WTC11 (cell line): Measurements from ENCODE around the gene MAGEA9B. TPM values are rescaled to one million over a fixed set of nuclear protein-coding genes. Genes with fewer than 3 reads are reported as not detected.

Experiments
- ATAC-seq: fragments of 200-7000 bp; cut with Tn5 transposase; 2 replicates; pipeline ENCODE4 v1.10.0; 2021; ENCODE audit warnings: mild to moderate bottlenecking, moderate library complexity
- CTCF ChIA-PET: fragments of 300-600 bp; sonication (Branson Sonifier 250); formaldehyde crosslinking; loops from one replicate; lab custom pipeline; 2021; ENCODE audit warnings: antibody characterized with exemption; lab: Charles Lee
- POLR2A ChIA-PET: fragments of 350-600 bp; sonication (Branson Sonifier 250); formaldehyde crosslinking; loops from one replicate; lab custom pipeline; 2021; ENCODE audit warnings: antibody characterized with exemption; lab: Charles Lee
- DNase-seq: peaks from one replicate; pipeline ENCODE4 v3.0.0; 2021; ENCODE audit warnings: low spot score
- H3K27ac Mint-ChIP-seq: 2 replicates; pipeline ENCODE4 v1.8.0; 2021; ENCODE audit warnings: mixed read lengths
- H3K27me3 Mint-ChIP-seq: 2 replicates; pipeline ENCODE4 v1.8.0; 2021; ENCODE audit warnings: low read depth, mild to moderate bottlenecking, moderate library complexity, mixed read lengths
- H3K36me3 Mint-ChIP-seq: 2 replicates; pipeline ENCODE4 v1.8.0; 2021; ENCODE audit warnings: mixed read lengths
- H3K4me1 Mint-ChIP-seq: 2 replicates; pipeline ENCODE4 v1.8.0; 2022; ENCODE audit warnings: mixed read lengths
- H3K4me3 Mint-ChIP-seq: 2 replicates; pipeline ENCODE4 v1.8.0; 2021; ENCODE audit warnings: mild to moderate bottlenecking, moderate library complexity, mixed read lengths
- H3K9me3 Mint-ChIP-seq: 2 replicates; pipeline ENCODE4 v1.8.0; 2021; ENCODE audit warnings: mixed read lengths
- CREM ChIP-seq: sonication (generic); formaldehyde crosslinking; IDR thresholded peaks from 2 replicates; pipeline ENCODE4 v1.8.1; 2022; ENCODE audit warnings: mild to moderate bottlenecking, missing genetic modification reagents, moderate library complexity
- ESRRA ChIP-seq: sonication (generic); formaldehyde crosslinking; IDR thresholded peaks from 2 replicates; pipeline ENCODE4 v1.8.1; 2022; ENCODE audit warnings: mild to moderate bottlenecking, missing genetic modification reagents, borderline replicate concordance
- GRHL2 ChIP-seq: fragments of 250-450 bp; sonication (Bioruptor Pico); IDR thresholded peaks from 2 replicates; pipeline ENCODE4 v1.8.0; 2022; ENCODE audit warnings: mild to moderate bottlenecking, moderate library complexity; ENCODE audit not compliant: insufficient replicate concordance, severe bottlenecking
- HMGA2 ChIP-seq: fragments of 250-450 bp; sonication (Bioruptor Pico); IDR thresholded peaks from 2 replicates; pipeline ENCODE4 v1.4.0; 2021; ENCODE audit warnings: mild to moderate bottlenecking, moderate library complexity
- IRF2 ChIP-seq: sonication (generic); formaldehyde crosslinking; IDR thresholded peaks from 2 replicates; pipeline ENCODE4 v1.8.0; 2022; ENCODE audit warnings: low read depth, missing genetic modification reagents, borderline replicate concordance
- NR1H2 ChIP-seq: sonication (generic); formaldehyde crosslinking; IDR thresholded peaks from 2 replicates; pipeline ENCODE4 v1.9.0; 2021; ENCODE audit warnings: mild to moderate bottlenecking, moderate library complexity, missing genetic modification reagents
- PRRX2 ChIP-seq: fragments of 250-450 bp; sonication (Bioruptor Pico); IDR thresholded peaks from 2 replicates; pipeline ENCODE4 v1.8.0; 2021; ENCODE audit warnings: mild to moderate bottlenecking
- SMAD4 ChIP-seq: sonication (generic); formaldehyde crosslinking; IDR thresholded peaks from 2 replicates; pipeline ENCODE4 v1.8.0; 2022; ENCODE audit warnings: mild to moderate bottlenecking, missing genetic modification reagents
- TCF7 ChIP-seq: sonication (generic); formaldehyde crosslinking; IDR thresholded peaks from 2 replicates; pipeline ENCODE4 v1.8.0; 2022; ENCODE audit warnings: mild to moderate bottlenecking, low read depth, missing genetic modification reagents, moderate library complexity
- TP53 ChIP-seq: sonication (generic); formaldehyde crosslinking; IDR thresholded peaks from 2 replicates; pipeline ENCODE4 v1.8.1; 2023; ENCODE audit warnings: mild to moderate bottlenecking, missing genetic modification reagents
- ZNF281 ChIP-seq: sonication (generic); formaldehyde crosslinking; IDR thresholded peaks from 2 replicates; pipeline ENCODE4 v1.8.0; 2023; ENCODE audit warnings: mild to moderate bottlenecking, missing genetic modification reagents
- ZNF317 ChIP-seq: sonication (generic); formaldehyde crosslinking; IDR thresholded peaks from 2 replicates; pipeline ENCODE4 v1.8.1; 2023; ENCODE audit warnings: low read depth, mild to moderate bottlenecking, moderate library complexity, missing genetic modification reagents, borderline replicate concordance
- ZNF396 ChIP-seq: fragments of 250-450 bp; sonication (Bioruptor Pico); IDR thresholded peaks from 2 replicates; pipeline ENCODE4 v1.8.0; 2021; ENCODE audit warnings: mild to moderate bottlenecking, moderate library complexity, borderline replicate concordance
- ZNF532 ChIP-seq: fragments of 250-450 bp; sonication (Bioruptor Pico); IDR thresholded peaks from 2 replicates; pipeline ENCODE4 v1.9.0; 2021; ENCODE audit warnings: mild to moderate bottlenecking, borderline replicate concordance
- total RNA-seq: library from RNA; stranded (reverse); gene quantifications from 3 replicates; pipeline ENCODE4 v1.2.3, GENCODE V29; 2021
- TF ChIP-seq, protein P1 (sequence below): sonication (generic); formaldehyde crosslinking; IDR thresholded peaks from 2 replicates; pipeline ENCODE4 v1.8.1; 2022; ENCODE audit warnings: low read depth, mild to moderate bottlenecking, moderate library complexity, missing genetic modification reagents, borderline replicate concordance
- TF ChIP-seq, protein P2 (sequence below): sonication (generic); formaldehyde crosslinking; IDR thresholded peaks from 2 replicates; pipeline ENCODE4 v1.8.1; 2023; ENCODE audit warnings: mild to moderate bottlenecking, moderate library complexity, missing genetic modification reagents
- TF ChIP-seq, protein P3 (sequence below): fragments of 200-600 bp; IDR thresholded peaks from 2 replicates; pipeline ENCODE4 v1.8.0; 2022; ENCODE audit warnings: antibody characterized with exemption

Gene MAGEA9B
- total RNA-seq, 1 experiment from 2014 or later, result 0.35 TPM

GRCh38 chrX:149569770-149570169, 17.5 kb downstream of the MAGEA9B start:
- H3K4me1 Mint-ChIP-seq, result no peaks in the 10 kb centered on the region; the same call in 1 of the 2 replicates
- H3K36me3 Mint-ChIP-seq, result no peaks in the 10 kb centered on the region; the same call in 1 of the 2 replicates
- ATAC-seq (no peak), DNase-seq (no peak)
- H3K27me3 Mint-ChIP-seq, result no peaks in the 10 kb centered on the region; the same call in none of the 2 replicates
- no peak overlapping the region for H3K4me3 Mint-ChIP-seq
- TF ChIP-seq, protein P1, sequence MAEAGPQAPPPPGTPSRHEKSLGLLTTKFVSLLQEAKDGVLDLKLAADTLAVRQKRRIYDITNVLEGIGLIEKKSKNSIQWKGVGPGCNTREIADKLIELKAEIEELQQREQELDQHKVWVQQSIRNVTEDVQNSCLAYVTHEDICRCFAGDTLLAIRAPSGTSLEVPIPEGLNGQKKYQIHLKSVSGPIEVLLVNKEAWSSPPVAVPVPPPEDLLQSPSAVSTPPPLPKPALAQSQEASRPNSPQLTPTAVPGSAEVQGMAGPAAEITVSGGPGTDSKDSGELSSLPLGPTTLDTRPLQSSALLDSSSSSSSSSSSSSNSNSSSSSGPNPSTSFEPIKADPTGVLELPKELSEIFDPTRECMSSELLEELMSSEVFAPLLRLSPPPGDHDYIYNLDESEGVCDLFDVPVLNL (CRISPR knock-in tag), result no peak
- no peak for TF ChIP-seq HMGA2
- no peak for TF ChIP-seq TP53 (CRISPR knock-in tag)
- TF ChIP-seq IRF2 (CRISPR knock-in tag), result no peak
- TF ChIP-seq ZNF396 (CRISPR knock-in tag), result no peak
- peaks cover 4% of the 10 kb centered on the region; the same call in 1 of the 2 replicates for H3K9me3 Mint-ChIP-seq
- ChIA-PET POLR2A (no interaction called here), CTCF (no interaction called here)
- no peak overlapping the region for H3K27ac Mint-ChIP-seq

DNA sequence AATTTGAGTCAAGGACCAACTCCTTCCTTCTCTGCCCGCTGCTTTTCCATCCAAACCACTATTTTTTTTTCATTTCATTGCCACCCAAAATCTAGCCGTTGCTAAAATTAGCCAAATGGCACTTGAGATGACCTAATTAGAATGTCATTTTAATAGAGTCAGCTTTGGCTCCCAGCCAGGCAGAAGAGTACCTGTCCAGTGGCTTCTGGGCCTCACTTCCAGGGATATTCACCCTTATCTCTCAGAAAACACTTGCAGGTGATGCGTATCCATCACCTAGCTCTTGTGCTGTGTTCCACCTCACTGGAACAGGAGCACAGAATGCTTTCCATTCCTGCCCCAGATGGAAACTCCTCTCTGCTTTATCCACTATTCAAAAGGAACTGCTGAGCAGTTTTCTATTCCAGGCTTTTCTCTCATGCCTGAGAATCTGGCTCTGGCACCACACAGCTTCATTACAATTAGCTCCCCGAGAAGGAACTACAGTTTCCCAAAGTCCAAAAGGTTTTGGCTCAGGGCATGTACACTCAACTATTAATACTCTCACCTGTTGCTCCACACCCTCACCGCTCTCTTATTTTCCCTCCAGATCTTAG, 18.5 kb downstream of the MAGEA9B start:
- TF ChIP-seq TP53 (CRISPR knock-in tag), result no peak
- no peak for TF ChIP-seq CREM
- TF ChIP-seq, protein P2, sequence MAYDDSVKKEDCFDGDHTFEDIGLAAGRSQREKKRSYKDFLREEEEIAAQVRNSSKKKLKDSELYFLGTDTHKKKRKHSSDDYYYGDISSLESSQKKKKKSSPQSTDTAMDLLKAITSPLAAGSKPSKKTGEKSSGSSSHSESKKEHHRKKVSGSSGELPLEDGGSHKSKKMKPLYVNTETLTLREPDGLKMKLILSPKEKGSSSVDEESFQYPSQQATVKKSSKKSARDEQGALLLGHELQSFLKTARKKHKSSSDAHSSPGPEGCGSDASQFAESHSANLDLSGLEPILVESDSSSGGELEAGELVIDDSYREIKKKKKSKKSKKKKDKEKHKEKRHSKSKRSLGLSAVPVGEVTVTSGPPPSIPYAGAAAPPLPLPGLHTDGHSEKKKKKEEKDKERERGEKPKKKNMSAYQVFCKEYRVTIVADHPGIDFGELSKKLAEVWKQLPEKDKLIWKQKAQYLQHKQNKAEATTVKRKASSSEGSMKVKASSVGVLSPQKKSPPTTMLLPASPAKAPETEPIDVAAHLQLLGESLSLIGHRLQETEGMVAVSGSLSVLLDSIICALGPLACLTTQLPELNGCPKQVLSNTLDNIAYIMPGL (CRISPR knock-in tag), result no peak
- TF ChIP-seq, protein P3, sequence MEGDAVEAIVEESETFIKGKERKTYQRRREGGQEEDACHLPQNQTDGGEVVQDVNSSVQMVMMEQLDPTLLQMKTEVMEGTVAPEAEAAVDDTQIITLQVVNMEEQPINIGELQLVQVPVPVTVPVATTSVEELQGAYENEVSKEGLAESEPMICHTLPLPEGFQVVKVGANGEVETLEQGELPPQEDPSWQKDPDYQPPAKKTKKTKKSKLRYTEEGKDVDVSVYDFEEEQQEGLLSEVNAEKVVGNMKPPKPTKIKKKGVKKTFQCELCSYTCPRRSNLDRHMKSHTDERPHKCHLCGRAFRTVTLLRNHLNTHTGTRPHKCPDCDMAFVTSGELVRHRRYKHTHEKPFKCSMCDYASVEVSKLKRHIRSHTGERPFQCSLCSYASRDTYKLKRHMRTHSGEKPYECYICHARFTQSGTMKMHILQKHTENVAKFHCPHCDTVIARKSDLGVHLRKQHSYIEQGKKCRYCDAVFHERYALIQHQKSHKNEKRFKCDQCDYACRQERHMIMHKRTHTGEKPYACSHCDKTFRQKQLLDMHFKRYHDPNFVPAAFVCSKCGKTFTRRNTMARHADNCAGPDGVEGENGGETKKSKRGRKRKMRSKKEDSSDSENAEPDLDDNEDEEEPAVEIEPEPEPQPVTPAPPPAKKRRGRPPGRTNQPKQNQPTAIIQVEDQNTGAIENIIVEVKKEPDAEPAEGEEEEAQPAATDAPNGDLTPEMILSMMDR, result no peak
- TF ChIP-seq IRF2 (CRISPR knock-in tag), result no peak
- TF ChIP-seq NR1H2 (CRISPR knock-in tag), result no peak
- no peak for TF ChIP-seq GRHL2 (CRISPR knock-in tag)
- TF ChIP-seq PRRX2 (CRISPR knock-in tag), result no peak
- no peak for TF ChIP-seq ZNF281
- ChIA-PET POLR2A (no interaction called here), CTCF (no interaction called here)
- H3K36me3 Mint-ChIP-seq, result peaks cover 4% of the 10 kb centered on the region
- H3K4me1 Mint-ChIP-seq, result no peaks in the 10 kb centered on the region; the same call in 1 of the 2 replicates
- peaks cover 8% of the 10 kb centered on the region for H3K9me3 Mint-ChIP-seq
- H3K4me3 Mint-ChIP-seq, result no peak overlapping the region
- H3K27me3 Mint-ChIP-seq, result no peaks in the 10 kb centered on the region; the same call in none of the 2 replicates
- ATAC-seq, result no peak
- no peak for DNase-seq
- no peak overlapping the region for H3K27ac Mint-ChIP-seq

- no peak overlapping the region for H3K4me3 Mint-ChIP-seq
- H3K27me3 Mint-ChIP-seq, result no peaks in the 10 kb centered on the region; the same call in none of the 2 replicates
- peaks cover 11% of the 10 kb centered on the region for H3K36me3 Mint-ChIP-seq
- H3K27ac Mint-ChIP-seq, result no peak overlapping the region
- DNase-seq (no peak), ATAC-seq (no peak)
- ChIA-PET CTCF (no interaction called here), POLR2A (no interaction called here)
- no peaks in the 10 kb centered on the region; the same call in 1 of the 2 replicates for H3K4me1 Mint-ChIP-seq
- peaks cover 16% of the 10 kb centered on the region for H3K9me3 Mint-ChIP-seq
- TF ChIP-seq ZNF532 (CRISPR knock-in tag) (no peak), TCF7 (CRISPR knock-in tag) (no peak), ZNF317 (no peak), ESRRA (CRISPR knock-in tag) (no peak), SMAD4 (no peak)
These were observed 19.4 kb downstream of the MAGEA9B start for GRCh38 chrX:149567621-149568417.
